ENCODE measurements around the gene PPM1E. TPM values are rescaled to one million over a fixed set of nuclear protein-coding genes. Genes with fewer than 3 reads are reported as not detected.

PPM1E gene
- total and polyA plus RNA-seq, 2 of the 4 experiments (the other 2 are of a cell fraction) = under 0.01 to 0.05 TPM

GRCh38 chr17:58764373-58764772 lies 8.7 kb downstream of the PPM1E start:
- Histone ChIP-seq H3K4ac (ENCODE audit: low read depth, low read length) (no peak overlapping the region), H3K18ac (ENCODE audit: low read depth, low read length) (no peak overlapping the region), H4K8ac (ENCODE audit: low read depth in 2 of 2, low read length in 2 of 2) (no peak overlapping the region), H3K56ac (ENCODE audit: extremely low read depth, insufficient read depth, low read length) (no peak overlapping the region), H2AK9ac (replicated peaks; ENCODE audit: low read depth, low read length, poor library complexity) (no peak overlapping the region), H3K27ac (ENCODE audit: insufficient read depth, low read length) (no peak overlapping the region), H2BK15ac (ENCODE audit: low read depth, low read length) (no peak overlapping the region), H4K20me1 (ENCODE audit: insufficient read depth, low read length) (no peaks in the 10 kb centered on the region), H3K14ac (replicated peaks; ENCODE audit: low read depth, low read length) (no peak overlapping the region), H2AFZ (replicated peaks; ENCODE audit: low read length, poor library complexity) (no peak overlapping the region), H3K79me1 (ENCODE audit: low read depth in 1 of 2, low read length in 2 of 2) (no peaks in the 10 kb centered on the region), H3K4me3 (ENCODE audit: insufficient read depth, low read depth, low read length) (no peak overlapping the region), H3K9me1 (ENCODE audit: insufficient read depth, low read length) (no peaks in the 10 kb centered on the region), H3K9ac (ENCODE audit: low read depth, low read length) (no peak overlapping the region), H4K5ac (ENCODE audit: low read depth, low read length) (no peak overlapping the region), H4K91ac (ENCODE audit: insufficient read depth, low read depth, low read length) (no peak overlapping the region), H2AK5ac (ENCODE audit: low read depth, low read length) (no peak overlapping the region), H3K23ac (ENCODE audit: low read depth, low read length) (no peak overlapping the region), H2BK120ac (ENCODE audit: low read depth, low read length) (no peak overlapping the region), H3K4me2 (ENCODE audit: low read depth, low read length) (no peak overlapping the region), H2BK5ac (ENCODE audit: low read depth, low read length, poor library complexity, severe bottlenecking) (no peak overlapping the region), H3K27me3 (ENCODE audit: control insufficient read depth, insufficient read depth, low read length) (peaks cover 7% of the 10 kb centered on the region; the same call in 1 of the 2 replicates), H3K9me3 (ENCODE audit: control insufficient read depth, insufficient read depth, low read length) (no peaks in the 10 kb centered on the region), H3K36me3 (ENCODE audit: control insufficient read depth, insufficient read depth, low read length) (no peaks in the 10 kb centered on the region), H2BK20ac (ENCODE audit: low read depth, low read length) (no peak overlapping the region), H3K4me1 (ENCODE audit: control insufficient read depth, insufficient read depth, low read length) (no peaks in the 10 kb centered on the region)
- DNase-seq = no peak
- in situ Hi-C loops (cut with MboI; ENCODE audit: low sequenced_read_pairs) = no loop called here
- no TSS peak for BruUV-seq (replicated peaks)
- intact Hi-C loops (cut with micrococcal nuclease) = no loop called here
- POLR2A ChIA-PET (ENCODE audit: unreplicated experiment) = no interaction called here
- ATAC-seq (ENCODE audit: low read depth) = no peak
- no CpG with 5 or more reads among the region's 5 CpGs for WGBS, 2 experiments (ENCODE audit: extremely low coverage in 2 of 2, insufficient read length in 1 of 2)
- CTCF ChIA-PET = interaction anchor here (0.6 kb wide), 1 partner anchor 49 kb away, joined by 3 read pairs; no protein-coding TSS in a partner anchor
- dilution Hi-C loops (cut with HindIII; ENCODE audit: low sequenced_read_pairs, unreplicated experiment) = no loop called here
- no peak for TF ChIP-seq ELK1 (IDR thresholded peaks at IDR 0.05; ENCODE audit: borderline replicate concordance, low read depth, low read length)
- TF ChIP-seq RAD21 (IDR thresholded peaks at IDR 0.05; ENCODE audit: low read length) = no peak
- TF ChIP-seq RCOR1 (IDR thresholded peaks at IDR 0.05; ENCODE audit: insufficient replicate concordance, low read length) = no peak
- TF ChIP-seq CEBPB (IDR thresholded peaks at IDR 0.05; ENCODE audit: low read depth, low read length) = no peak
- TF ChIP-seq, protein P1, sequence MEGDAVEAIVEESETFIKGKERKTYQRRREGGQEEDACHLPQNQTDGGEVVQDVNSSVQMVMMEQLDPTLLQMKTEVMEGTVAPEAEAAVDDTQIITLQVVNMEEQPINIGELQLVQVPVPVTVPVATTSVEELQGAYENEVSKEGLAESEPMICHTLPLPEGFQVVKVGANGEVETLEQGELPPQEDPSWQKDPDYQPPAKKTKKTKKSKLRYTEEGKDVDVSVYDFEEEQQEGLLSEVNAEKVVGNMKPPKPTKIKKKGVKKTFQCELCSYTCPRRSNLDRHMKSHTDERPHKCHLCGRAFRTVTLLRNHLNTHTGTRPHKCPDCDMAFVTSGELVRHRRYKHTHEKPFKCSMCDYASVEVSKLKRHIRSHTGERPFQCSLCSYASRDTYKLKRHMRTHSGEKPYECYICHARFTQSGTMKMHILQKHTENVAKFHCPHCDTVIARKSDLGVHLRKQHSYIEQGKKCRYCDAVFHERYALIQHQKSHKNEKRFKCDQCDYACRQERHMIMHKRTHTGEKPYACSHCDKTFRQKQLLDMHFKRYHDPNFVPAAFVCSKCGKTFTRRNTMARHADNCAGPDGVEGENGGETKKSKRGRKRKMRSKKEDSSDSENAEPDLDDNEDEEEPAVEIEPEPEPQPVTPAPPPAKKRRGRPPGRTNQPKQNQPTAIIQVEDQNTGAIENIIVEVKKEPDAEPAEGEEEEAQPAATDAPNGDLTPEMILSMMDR (conservative IDR thresholded peaks at IDR 0.05; ENCODE audit: low read depth, low read length) = no peak
- no peak for TF ChIP-seq MAZ (IDR thresholded peaks at IDR 0.05; ENCODE audit: borderline replicate concordance, low read depth, low read length)
- no peak for TF ChIP-seq POLR2A (IDR thresholded peaks at IDR 0.05; ENCODE audit: low read depth, low read length)
- no peak for TF ChIP-seq BHLHE40 (IDR thresholded peaks at IDR 0.05; ENCODE audit: low read depth, low read length)
- no peak for TF ChIP-seq USF2 (IDR thresholded peaks at IDR 0.05; ENCODE audit: low read depth, low read length)
- TF ChIP-seq NFE2L2 (IDR thresholded peaks at IDR 0.05; ENCODE audit: low read depth, low read length) = no peak
- no peak for TF ChIP-seq FOS (IDR thresholded peaks at IDR 0.05; ENCODE audit: low read depth, low read length)
- TF ChIP-seq RFX5 (IDR thresholded peaks at IDR 0.05; ENCODE audit: low read depth, low read length) = no peak
- no peak for TF ChIP-seq CHD1 (IDR thresholded peaks at IDR 0.05; ENCODE audit: low read depth, low read length)

Measured in IMR-90 (cell line).